Middle frontal gyrus (tissue), 1 donor: ENCODE data around the gene PHOSPHO2.
"Not testable (repeated sequence)": the region's sequence is repeated elsewhere in the genome, so short reads cannot be mapped to it uniquely, and the experiment has no call there.

ENCODE experiments used
- DNase-seq: peaks from one replicate; pipeline ENCODE4 v3.0.0-alpha.2; 2015; ENCODE audit warnings: low spot score; ENCODE audit errors: extremely low spot score

The PHOSPHO2 gene

DNA sequence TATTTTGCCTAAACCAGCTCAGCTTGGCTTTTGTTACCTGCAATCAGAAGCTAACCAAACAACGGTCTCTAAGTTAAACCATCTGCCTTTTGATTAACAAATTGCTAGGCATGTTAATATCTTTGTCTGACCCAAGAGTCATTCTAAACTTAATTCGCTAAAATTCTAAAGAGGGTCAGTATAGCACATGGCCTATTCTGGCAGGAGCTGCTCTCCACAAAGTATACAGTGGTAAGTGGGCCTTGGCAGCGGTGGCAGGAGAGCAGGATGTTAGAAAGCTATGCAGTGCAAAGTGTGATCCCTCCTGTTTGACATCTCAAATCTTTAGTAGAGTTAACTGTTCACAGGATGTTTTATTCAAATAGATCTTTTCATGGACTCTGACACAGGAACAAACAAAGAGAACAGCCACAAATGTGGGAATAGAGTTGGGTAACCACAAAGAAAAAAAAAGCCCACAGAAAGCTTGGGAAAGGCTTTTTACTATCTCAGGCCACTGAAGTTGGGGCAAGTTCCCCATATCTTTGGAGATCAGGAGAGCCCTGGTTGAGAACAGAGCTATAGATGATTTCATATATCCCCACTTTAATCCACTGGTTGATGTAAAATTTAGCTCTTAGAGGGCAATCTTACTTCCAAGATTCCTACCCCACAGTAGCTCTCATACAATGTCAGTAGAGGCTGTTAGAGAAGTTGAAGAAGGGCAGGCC lies 10.7 kb upstream of the PHOSPHO2 start:
- no peak for DNase-seq

DNA sequence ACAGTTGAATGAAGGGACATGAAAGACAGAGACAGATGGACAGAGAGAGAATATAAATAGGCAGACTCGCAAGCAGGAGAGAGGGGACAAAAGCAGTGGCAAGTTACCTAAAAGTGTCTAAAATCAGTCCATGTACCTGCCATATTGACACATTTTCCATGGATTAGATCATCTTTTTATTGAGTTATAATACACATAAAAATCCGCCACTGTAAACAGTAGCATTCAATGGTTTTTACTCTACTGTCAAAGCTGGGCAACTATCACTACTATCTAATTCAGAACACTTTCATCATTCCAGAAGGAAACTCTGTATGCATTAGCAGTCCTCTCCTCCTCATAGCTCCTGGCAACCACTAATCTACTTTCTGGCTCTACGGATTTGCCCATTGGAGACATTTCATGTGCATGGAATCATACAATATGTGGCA lies 10.1 kb upstream of the PHOSPHO2 start:
- no peak for DNase-seq

DNA sequence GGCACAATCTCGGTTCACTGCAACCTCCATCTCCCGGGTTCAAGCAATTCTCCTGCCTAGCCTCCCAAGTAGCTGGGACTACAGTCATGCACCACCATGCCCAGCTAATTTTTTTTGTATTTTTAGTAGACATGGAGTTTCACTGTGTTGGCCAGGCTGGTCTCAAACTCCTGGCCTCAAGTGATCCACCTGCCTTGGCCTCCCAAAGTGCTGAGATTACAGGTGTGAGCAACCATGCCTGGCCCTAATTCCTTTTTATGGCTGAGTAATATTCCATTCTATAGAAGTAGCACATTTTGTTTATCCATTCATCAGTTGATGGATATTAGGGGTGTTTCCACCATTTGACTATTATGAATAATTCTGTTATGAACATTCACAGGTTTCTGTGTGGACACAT lies 9.6 kb upstream of the PHOSPHO2 start:
- DNase-seq: not testable (repeated sequence)

DNA sequence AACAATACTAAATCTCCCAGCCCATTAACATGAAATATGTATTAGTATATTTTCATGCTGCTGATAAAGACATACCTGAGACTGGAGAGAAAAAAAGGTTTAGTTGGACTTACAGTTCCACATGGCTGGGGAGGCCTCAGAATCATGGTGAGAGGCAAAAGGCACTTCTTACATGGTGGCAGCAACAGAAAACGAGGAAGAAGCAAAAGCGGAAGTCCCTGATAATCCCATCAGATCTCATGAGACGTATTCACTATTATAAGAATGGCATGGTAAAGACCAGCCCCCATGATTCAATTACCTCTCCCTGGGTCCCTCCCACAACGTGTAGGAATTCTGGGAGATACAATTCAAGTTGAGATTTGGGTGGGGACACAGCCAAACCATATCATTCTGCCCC lies 7.4 kb upstream of the PHOSPHO2 start:
- DNase-seq: not testable (repeated sequence)

DNA sequence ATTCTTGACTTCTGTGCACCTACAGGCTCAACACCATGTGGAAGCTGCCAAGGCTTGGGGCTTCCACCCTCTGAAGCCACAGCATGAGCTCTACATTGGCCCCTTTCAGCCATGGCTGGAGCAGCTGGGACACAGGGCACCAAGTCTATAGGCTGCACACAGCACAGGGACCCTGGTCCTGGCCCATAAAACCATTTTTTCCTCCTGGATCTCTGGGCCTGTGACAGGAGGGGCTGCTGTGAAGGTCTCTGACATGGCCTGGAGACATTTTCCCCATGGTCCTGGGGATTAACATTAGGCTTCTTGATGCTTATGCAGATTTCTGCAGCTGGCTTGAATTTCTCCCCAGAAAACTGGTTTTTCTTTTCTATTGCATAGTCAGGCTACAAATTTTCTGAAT lies 6.3 kb upstream of the PHOSPHO2 start:
- not testable (repeated sequence) for DNase-seq

DNA sequence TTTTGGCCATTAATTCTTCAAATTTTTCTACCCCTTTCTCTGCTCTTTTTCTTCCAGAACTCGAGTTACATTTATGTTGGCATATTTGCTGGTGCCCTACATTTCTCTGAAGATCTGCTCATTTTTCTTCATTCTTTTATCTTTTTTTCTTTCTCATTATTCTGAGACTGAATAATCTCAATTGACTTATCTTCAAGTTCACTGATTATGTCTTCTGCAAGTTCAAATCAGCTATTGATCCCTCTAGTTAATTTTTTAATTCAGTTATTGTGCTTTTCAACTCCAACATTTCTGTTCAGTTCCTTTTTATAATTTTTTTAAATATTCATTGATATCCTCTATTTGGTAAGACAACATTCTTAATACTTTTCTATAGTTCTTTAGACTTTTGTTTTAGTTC lies 3.3 kb upstream of the PHOSPHO2 start:
- DNase-seq: no peak

DNA sequence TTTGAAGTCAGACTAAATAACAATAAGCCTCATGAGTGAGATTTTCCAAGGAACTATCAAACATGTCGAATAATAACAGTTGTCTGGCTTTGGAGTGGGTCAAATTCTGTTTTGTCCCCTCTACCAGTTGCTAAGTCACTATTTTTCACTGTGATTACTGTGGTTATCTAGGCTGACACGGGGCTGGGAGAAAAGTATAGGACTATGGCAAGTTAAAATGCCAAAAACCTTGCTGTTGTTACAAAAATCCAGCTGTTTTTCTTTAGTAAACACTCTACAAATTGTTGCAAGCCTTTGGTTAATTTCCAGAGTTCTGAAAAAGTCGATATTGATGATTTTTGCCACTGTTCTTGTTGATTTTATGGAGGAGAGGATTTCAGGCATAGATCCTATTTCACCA lies 1.6 kb upstream of the PHOSPHO2 start:
- no peak for DNase-seq

DNA sequence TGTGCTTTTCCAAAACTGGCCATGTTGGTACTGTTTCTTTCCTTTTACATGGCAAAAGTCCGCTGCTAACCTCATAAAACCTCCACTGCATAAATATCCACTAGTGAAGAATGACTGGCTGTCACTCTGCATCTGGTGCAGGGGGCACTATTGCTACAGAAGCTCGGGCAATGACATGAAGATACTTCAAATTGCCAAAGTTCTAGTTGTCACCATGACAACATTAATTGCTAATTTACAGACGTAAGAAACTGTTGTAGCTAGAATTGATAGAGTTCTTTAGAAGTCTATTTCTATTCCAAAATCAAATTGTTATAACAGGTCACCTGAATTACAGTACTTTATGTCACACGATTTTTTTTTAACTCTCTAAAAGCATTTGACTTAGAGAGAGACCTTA lies 909 bp upstream of the PHOSPHO2 start:
- DNase-seq: no peak

DNA sequence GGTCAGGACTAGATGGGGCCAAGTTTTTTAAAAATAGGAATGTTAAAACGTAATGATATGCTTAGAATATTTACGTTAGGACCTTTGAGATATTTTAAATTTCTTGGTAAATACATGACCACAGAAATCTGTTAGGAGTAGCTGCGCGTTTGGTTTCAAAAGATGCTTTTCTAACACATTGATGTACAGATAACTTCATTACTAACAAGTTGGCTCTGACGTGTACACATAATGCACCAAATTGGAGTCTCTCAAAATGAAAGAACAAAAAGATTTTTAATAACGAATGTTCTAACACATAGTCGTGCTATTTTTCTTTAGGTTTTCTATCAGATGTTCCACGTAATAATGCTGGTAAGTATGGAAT lies 608 bp downstream of the PHOSPHO2 start:
- no peak for DNase-seq

DNA sequence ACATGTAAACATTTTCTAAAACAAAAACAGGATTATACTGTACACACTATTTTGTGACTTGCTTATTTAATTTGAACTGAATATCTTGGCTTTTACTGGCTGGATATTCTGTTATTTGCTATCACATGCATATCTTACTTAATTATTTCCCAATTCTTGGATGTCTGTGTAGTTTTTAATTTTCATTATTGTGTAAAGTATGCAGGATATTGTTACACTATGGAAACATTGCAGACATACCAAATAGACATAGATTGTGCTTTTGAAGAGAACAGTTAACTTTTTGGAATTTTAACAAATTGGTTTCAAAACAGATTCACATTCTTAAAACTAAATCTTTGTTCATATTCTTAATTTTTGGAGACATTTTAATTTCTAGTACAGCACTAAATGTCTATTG lies 2.1 kb downstream of the PHOSPHO2 start:
- no peak for DNase-seq

DNA sequence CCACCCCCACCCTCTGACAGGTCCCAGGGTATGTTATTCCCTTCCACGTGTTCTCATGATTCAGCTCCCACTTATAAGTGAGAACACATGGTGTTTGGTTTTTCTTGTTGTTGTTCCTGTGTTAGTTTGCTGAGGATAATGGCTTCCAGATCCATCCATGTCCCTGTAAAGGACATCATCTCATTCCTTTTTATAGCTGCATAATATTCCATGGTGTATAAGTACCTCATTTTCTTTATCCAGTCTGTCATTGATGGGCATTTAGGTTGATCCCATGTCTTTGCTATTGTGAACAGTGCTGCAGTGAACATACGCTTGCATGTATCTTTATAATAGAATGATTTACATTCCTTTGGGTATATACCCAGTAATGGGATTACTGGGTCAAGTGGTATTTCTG lies 4.9 kb downstream of the PHOSPHO2 start:
- not testable (repeated sequence) for DNase-seq

DNA sequence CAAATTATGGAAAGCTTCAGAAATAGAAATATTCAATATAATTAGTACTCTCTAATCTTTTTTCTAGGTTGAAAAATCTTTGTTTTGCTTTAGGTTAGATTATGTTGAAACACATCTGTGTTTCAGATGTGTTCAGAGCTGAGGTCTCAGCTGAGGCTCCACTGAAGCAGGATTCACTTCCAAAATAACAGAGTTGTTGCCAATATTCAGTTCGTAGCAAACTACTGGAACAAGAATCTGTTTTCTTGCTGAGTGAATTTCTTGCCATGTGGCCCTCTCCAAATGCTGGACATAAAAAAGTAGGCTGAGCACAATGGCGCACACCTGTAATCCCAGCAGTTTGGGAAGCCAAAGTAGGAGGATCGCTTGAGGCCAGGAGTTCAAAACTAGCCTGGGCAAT lies 8.7 kb downstream of the PHOSPHO2 start:
- no peak for DNase-seq

DNA sequence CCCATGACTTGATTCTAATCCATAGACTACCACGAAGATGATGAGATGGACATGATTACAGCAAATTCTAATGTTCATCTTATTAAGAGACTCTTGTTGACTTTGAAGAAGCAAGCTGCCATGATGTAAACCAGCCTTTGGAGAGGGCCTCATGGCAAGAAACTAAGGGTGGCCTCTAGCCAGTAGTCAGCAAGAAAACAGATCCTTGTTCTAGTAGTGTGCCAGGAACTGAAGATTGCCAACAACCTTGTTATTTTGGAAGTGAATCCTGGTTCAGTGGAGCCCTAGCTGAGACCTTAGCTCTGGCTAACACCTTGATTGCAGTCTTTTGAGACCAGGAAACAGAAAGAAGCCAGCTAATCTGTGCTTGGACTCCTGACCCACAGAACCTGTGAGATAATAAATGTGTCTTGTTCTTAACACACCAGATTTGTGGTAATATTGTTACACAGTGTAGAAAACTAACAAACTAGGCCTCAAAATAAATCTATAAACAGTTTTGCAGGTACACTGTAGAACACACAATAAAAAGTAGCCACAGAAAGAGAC lies 10.0 kb downstream of the PHOSPHO2 start:
- DNase-seq: no peak

DNA sequence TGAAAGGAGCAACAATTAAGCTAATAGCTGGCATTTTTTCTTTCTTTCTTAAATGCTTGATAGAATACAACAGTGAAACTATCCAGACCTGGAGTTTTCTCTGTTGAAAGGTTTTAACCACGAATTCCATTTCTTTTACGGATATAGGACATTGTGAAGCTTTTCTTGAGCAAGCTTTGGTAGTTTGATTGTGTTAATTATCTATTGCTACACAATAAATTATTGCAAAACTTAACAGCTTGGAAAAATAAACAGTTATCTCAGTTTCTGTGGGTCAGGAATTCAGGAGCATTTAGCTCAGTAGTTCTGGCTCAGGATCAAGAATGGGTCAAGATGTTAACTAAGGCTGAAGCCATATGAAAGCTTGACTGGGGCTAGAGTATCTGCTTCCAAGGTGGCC lies 11.7 kb downstream of the PHOSPHO2 start:
- no peak for DNase-seq

DNA sequence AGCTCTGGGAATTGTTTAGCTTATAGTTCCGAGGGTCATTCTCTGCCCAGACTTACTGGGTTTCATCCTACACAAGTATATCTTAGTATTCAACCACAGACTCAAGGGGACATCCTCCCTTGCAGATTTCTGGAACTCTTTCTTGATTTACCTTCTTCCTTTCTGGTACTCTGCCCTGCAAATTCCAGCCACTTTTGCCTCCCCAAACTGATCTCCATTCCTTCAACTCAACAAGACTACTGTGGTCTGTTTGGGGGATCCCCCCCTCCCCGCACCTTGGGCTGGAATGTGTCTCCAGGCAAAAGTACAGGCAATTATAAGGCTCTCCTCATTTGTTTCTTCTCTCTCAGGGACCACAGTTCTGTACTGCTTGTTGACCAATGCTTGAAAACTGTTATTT lies 13.4 kb downstream of the PHOSPHO2 start:
- no peak for DNase-seq

DNA sequence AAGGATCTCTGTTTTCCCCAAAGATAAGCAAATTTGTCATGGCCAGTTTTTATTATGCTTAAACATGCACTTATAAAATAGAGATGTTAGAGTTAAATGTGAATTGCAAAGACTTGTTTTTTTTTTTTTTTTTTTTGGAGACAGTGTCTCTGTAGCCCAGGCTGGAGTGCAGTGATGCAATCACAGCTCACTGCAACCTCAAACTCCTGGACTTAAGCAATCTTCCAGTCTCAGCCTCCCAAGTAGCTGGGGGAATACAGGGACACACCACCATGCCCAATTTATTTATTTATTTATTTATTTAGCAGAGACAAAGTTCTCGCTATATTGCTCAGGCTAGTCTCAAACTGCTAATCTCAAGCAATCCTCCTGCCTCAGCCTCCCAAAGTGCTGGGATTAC lies 15.1 kb downstream of the PHOSPHO2 start:
- no peak for DNase-seq

DNA sequence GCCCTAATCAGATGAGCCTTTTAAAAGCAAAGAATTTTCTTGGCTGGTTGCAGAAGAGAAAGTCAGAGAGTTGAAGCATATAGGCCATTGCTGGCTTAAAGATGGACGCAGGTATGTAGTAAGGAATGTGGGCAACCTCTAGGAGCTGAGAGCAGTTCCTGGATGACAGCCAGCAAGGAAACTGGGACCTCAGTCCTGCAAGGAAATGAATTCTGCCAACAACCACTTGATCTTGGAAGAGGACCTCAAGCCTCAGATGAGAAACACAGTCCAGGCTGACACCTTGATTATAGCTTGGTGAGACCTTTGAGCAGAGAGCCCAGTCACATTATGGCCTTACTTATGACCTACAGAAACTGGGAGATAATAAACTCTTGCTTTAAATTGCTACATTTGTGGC lies 15.7 kb downstream of the PHOSPHO2 start:
- DNase-seq: no peak

DNA sequence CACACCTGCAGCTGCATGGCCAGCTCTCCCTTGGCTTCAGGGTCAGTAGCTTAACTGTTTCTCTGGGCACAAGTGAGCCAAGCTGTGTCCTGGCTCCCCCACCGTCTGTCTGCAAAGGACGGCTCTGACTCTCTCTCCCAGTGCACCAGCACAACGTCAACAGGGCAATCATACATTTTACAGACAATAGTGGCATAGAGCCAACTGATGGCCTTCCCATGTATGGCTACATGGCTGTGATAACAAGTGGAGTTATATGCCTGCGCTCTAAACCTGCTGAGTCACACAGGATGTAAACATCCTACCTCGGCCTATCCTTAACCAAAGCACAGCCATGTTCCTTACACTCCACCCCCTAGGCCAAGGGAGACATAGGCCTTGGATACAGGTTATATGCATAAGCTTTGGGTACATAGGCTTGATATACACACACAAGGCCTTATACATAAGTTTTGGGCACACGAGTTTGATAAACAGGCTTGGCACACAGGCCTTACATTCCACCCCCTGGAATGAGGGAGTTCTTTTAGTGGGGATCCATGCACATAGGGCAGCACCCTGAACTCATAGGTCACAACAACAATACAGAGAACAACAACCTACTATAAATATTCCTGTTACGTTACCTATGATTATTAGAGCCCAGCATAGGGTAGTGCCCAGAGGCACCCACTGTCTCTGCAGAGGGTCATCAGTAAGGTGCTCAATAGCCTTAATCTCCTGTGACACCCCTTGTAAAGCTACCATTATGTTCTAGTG lies 17.7 kb downstream of the PHOSPHO2 start:
- DNase-seq: no peak

DNA sequence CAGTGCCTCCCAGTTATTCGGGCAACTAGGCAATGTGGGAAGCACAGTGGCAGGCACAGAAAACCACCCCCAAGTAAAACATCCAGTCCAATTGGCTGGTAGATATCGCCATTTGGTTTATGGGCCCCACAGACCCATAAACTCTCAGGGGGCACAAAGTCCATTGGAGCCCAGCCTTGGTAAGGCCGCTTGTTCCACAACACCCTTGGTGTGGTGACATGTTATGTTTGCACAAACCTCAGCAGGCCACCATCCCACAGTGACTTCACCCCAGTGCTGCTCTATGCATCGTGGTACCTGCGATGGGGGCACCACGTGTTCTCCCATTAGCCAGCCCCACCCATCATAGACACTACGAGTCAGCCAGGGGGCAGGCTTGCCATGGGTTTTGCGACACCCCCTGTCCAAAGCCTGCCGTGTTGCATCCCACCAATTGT lies 18.5 kb downstream of the PHOSPHO2 start:
- no peak for DNase-seq

DNA sequence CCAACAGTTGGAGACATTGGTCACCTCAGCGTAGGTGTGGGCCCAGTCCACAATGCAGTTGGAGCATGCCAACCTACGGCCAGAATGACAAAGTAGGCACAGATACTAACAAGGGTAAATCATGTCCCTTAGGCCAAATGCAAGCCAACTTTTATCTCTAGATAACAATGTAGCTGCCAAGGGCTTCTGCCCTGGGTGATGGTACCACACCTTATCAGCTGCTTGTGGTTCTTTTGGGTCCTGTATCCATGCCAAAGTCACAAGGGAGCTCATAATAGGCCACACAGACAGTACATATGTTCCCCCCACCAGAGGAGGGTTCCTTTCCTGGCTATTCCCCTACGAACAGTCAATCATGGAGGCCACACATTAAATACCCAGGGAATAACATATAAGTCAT lies 19.1 kb downstream of the PHOSPHO2 start:
- DNase-seq: no peak

DNA sequence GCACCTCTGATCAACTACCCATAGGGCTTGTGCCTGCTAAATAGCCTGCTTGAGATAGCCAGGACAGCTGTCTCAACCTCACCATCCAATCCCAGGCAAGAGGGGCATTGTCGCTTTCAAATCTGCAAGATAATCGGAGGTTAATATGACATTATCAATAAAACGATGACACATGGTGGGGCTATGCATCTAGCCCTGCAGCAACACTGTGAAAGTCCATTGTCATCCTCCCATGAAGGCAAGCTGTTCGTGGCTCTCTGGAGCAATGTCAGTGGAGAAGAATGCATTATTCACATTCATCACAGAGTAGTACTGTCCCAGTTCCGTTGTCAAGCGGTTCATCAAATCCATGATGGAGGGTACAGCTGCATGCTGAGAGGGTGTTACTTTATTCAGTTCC lies 20.4 kb downstream of the PHOSPHO2 start:
- no peak for DNase-seq

DNA sequence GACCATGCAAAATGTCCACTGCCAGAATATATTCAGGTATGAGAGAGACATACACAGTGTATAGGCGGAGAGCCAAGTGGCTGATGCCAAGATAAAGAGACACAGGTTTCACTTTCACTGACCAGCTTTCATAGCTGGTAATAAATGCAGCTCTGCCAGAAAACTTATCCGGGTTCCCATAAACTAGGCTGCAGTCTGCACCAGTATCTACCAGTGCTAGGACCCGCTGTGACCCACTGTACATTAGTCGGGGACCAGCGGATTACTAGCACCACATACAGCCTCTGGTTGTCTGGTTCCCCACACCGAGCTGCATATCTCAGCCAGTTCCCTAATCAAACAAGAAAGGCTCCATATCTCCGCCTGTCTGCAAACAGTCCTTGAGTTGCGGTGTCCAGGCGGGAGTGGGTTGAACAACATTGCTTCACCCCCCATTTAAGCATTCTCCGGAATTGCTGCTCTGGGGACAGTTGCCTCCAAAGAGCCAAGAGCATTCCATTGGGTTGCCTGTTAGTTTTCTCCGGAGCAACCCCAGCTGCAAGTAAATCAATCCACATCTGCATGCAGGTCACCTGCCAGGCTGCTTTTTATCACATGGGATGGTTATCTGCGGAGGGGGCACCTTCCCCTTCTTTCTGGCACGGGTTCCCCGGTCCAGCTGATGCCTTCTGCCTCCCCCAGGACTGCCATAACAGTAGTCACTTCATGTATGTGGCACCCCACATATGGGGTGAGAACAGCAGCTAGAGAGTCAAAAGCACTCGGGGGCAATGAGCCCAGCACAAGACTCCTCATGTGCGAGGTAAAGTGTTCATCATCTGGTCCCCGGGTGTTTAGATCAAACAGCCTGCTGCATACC lies 21.3 kb downstream of the PHOSPHO2 start:
- DNase-seq: no peak
